ENCODE data around the gene LRIG1.

Gene LRIG1

GRCh38 chr3:66338927-66339326, 161.9 kb downstream of the LRIG1 start:
- no peak for DNase-seq

DNA sequence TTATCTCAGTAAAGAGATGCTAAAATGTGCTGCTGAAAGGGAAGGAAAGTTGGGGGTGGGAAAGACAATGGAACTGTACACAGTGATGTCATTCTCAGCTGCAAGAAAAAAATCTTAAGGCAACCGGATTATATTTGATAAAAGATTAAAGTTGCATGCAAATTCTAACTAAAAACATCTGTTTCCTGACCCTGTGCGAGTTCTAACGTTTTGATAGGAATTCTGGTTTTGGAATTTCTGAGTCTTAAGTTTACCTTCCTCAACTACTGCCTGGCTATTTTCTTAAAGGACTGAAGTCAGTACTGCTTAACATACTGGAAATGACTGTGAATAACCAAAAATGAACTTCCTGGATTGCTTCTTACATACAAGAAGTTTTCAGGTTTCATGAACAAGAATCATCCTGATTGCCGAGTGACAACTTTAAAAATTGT, 164.5 kb downstream of the LRIG1 start:
- no peak for DNase-seq

DNA sequence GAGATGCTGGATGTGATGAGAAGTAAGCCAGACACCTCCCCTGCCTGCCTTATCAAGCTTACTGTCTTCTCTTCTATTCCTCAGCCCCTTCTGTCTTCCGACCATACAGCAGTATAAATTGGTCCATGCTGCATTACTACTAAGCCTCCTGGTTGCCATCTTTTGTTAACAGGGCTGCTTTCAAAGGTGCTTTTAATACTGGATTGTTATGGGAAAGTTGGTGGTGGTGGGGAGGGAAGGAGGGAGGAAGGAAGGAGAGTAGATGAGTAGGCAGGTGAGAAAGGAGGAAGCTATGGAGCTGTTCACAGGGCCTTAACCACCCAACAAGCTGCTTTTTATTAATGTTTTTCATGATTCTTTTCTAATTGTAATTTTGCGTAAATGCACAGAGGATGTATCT, 165.2 kb downstream of the LRIG1 start:
- no peak for DNase-seq
